22Rv1 (cell line): ENCODE results near the gene MAGI1.

Source experiments
- ZFX ChIP-seq: fragments of 450-650 bp; IDR thresholded peaks from 2 replicates; pipeline ENCODE4 v1.6.1; 2017; ENCODE audit warnings: antibody characterized with exemption, borderline replicate concordance
- TF ChIP-seq, protein P1 (sequence below): fragments of 450-650 bp; IDR thresholded peaks from 2 replicates; pipeline ENCODE4 v1.5.1; 2017; ENCODE audit warnings: mild to moderate bottlenecking

DNA sequence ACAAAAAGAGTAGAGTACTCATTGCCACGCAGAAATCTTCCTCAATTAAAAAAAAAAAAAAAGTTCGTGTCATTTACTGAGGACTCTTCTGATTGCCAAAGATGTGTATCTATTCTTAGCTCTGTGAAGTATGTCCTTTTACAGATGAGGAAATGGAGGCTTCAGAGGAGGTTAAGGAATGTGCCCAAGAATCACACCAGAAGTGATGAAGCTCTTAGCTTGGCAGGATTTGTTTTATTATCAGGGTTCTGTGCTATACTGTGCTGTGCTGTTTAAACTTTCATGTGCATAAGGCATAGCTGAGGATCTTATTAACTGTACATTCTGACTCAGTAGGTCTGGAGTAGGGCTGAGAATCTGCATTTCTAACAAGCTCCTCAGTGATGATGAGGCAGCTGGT is 685.8 kb downstream of the MAGI1 start:
- TF ChIP-seq, protein P1, sequence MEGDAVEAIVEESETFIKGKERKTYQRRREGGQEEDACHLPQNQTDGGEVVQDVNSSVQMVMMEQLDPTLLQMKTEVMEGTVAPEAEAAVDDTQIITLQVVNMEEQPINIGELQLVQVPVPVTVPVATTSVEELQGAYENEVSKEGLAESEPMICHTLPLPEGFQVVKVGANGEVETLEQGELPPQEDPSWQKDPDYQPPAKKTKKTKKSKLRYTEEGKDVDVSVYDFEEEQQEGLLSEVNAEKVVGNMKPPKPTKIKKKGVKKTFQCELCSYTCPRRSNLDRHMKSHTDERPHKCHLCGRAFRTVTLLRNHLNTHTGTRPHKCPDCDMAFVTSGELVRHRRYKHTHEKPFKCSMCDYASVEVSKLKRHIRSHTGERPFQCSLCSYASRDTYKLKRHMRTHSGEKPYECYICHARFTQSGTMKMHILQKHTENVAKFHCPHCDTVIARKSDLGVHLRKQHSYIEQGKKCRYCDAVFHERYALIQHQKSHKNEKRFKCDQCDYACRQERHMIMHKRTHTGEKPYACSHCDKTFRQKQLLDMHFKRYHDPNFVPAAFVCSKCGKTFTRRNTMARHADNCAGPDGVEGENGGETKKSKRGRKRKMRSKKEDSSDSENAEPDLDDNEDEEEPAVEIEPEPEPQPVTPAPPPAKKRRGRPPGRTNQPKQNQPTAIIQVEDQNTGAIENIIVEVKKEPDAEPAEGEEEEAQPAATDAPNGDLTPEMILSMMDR = no peak
- TF ChIP-seq ZFX = no peak
